Activated T-cell treated with anti-CD3 and anti-CD28 coated beads, Interleukin-2, amount 50 U/mL, for 4 hours (primary cell): ENCODE data around the gene UPF3B. TPM values are rescaled to one million over a fixed set of nuclear protein-coding genes. Genes with fewer than 3 reads are reported as not detected.
A peak's percentile ranks its signal among the peaks of the same experiment; 100 is the strongest.
"Not testable (repeated sequence)": the region's sequence is repeated elsewhere in the genome, so short reads cannot be mapped to it uniquely, and the experiment has no call there.

Source experiments
- ATAC-seq, 2 donors: fragments of 200-7000 bp; cut with Tn5 transposase; one replicate each; pipeline ENCODE4 v1.10.0; 2021
- DNase-seq: peaks from one replicate; pipeline ENCODE4 v3.0.0-alpha.2; 2020
- H3K27me3 Mint-ChIP-seq: one replicate; pipeline ENCODE4 v1.8.0; 2021; ENCODE audit warnings: low read depth, mixed read lengths
- H3K36me3 Mint-ChIP-seq: one replicate; pipeline ENCODE4 v1.8.0; 2022; ENCODE audit warnings: mixed read lengths; ENCODE audit not compliant: insufficient read depth
- H3K4me1 Mint-ChIP-seq: one replicate; pipeline ENCODE4 v1.8.0; 2021; ENCODE audit warnings: low read depth, mixed read lengths
- H3K4me3 Mint-ChIP-seq: one replicate; pipeline ENCODE4 v1.8.0; 2021; ENCODE audit warnings: mild to moderate bottlenecking, moderate library complexity, mixed read lengths
- H3K9me3 Mint-ChIP-seq: one replicate; pipeline ENCODE4 v1.8.0; 2021; ENCODE audit warnings: mixed read lengths
- total RNA-seq, 3 donors: library from RNA; stranded (reverse); gene quantifications; one replicate each; pipeline ENCODE4 v1.2.1, GENCODE V29; 2021

The UPF3B gene
- total RNA-seq, 3 donors from 2014 or later, result 14.5 to 16.5 (median 16.3) TPM

GRCh38 chrX:119871599-119872395 lies 19.0 kb upstream of the UPF3B start, which contains the start of the genes NDUFA1 and RNF113A:
Gene NDUFA1 (plus strand): TSS chrX:119871832. CDS start chrX:119871912, 80 bp downstream.
Gene RNF113A (minus strand): TSS chrX:119871733. CDS start chrX:119871613, 120 bp downstream.
- no peaks in the 10 kb centered on the region for H3K9me3 Mint-ChIP-seq
- no peaks in the 10 kb centered on the region for H3K27me3 Mint-ChIP-seq
- peaks cover 16% of the 10 kb centered on the region for H3K4me1 Mint-ChIP-seq
- ATAC-seq (peak; percentile 95 to 97), DNase-seq (peak; percentile 75)
- H3K4me3 Mint-ChIP-seq, result peak within 1 kb of the TSS; percentile 100
- H3K36me3 Mint-ChIP-seq, result no peaks in the 10 kb centered on the region

DNA sequence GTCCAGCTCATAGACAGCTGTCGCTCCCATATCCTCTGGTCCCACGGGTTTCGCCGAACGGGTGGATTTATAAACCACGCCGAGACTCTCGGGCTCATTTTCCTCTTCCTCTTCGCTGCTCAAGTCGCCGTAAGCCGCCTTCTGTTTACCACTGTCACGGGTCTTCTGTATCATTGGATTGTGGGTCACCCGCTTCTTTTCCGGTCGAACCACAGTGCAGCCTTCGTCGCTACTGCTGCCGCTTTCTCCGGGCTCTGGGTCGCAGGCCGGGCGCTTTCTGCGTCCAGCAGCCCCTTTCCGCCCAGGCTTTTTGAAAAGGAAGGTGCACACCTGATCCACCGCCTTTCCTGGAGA lies 18.5 kb upstream of the UPF3B start:
- Mint-ChIP-seq H3K9me3 (no peaks in the 10 kb centered on the region), H3K27me3 (no peaks in the 10 kb centered on the region)
- no peak for DNase-seq

DNA sequence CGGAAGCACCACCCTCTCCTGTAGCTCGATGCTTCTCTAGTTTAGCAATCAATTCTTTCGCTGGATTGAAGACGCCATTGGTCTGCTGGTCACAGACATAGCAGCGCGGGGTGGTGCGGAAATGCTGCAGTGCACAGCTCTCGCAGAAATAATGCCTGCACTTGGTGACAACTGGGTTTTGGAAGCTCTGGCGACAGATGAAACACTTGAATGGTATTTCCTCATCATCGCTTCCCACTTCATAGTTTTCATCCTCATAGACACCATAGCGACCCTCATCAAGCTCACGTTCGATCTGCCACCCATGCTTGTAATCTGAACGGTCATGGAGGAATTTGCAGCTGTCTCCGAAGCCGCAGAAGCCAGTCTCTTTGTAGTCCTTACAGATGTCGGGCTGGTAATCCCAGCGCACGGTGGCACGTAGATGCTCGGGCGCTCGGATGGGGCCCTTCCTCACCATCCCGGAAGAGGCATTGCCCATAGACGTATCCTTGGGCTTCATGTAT lies 17.9 kb upstream of the UPF3B start:
- Mint-ChIP-seq H3K9me3 (no peaks in the 10 kb centered on the region), H3K36me3 (no peaks in the 10 kb centered on the region), H3K4me1 (peaks cover 15% of the 10 kb centered on the region), H3K27me3 (no peaks in the 10 kb centered on the region), H3K4me3 (peak overlapping the region; percentile 100)
- DNase-seq, result no peak
- ATAC-seq, result peak; percentile 19 to 27

More for the DNA sequence above, 18.5 kb upstream of the UPF3B start:
- Mint-ChIP-seq H3K36me3 (no peaks in the 10 kb centered on the region), H3K4me3 (peak overlapping the region; percentile 100), H3K4me1 (peaks cover 16% of the 10 kb centered on the region)
- ATAC-seq, result peak; percentile 46 to 53

GRCh38 chrX:119853444-119853843 lies 681 bp upstream of the UPF3B start:
- peak overlapping the region; percentile 99 for H3K4me3 Mint-ChIP-seq
- DNase-seq, result no peak
- H3K9me3 Mint-ChIP-seq, result no peaks in the 10 kb centered on the region
- no peak for ATAC-seq
- no peaks in the 10 kb centered on the region for H3K27me3 Mint-ChIP-seq
- peaks cover 12% of the 10 kb centered on the region for H3K4me1 Mint-ChIP-seq
- peaks cover 3% of the 10 kb centered on the region for H3K36me3 Mint-ChIP-seq

DNA sequence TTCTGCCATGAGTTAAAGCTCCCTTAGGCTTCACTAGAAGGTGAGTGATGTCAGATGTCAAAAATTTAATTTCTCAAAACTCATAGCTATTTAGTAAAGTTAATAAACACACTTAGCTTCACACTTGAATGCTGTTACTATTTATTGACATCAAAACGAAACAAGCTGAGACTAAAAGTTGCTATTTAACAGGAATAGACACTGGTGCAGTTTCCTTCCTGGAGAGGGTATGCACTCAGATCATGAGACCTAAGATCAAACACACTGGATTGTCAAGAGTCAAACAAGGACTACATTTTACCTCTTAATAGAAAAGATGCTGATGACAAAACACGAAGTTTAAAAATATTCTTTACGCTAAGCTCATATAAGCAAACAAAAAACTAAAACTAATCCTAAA lies 18.9 kb downstream of the UPF3B start:
- peaks cover 32% of the 10 kb centered on the region for H3K36me3 Mint-ChIP-seq
- DNase-seq (no peak), ATAC-seq (no peak)
- no peaks in the 10 kb centered on the region for H3K9me3 Mint-ChIP-seq
- no peaks in the 10 kb centered on the region for H3K27me3 Mint-ChIP-seq
- H3K4me1 Mint-ChIP-seq, result no peaks in the 10 kb centered on the region
- no peak overlapping the region for H3K4me3 Mint-ChIP-seq

DNA sequence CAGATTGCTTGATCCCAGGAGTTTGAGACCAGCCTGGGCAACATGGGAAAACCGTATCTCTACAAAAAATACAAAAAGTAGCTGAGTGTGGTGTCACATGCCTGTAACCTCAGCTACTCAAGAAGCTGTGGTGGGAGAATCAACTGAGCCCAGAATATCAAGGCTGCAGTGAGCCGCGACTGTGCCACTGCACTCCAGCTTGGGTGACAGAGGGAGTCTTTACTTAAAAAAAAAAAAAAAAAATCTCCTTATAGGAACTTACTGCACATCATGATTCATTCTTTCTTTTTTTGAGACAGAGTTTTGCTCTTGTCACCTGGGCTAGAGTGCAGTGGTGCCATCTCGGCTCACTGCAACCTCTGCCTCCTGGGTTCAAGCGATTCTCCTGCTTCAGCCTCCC lies 24.3 kb downstream of the UPF3B start:
- no peak for ATAC-seq
- H3K4me1 Mint-ChIP-seq, result peaks cover 8% of the 10 kb centered on the region
- DNase-seq, result no peak
- H3K9me3 Mint-ChIP-seq, result no peaks in the 10 kb centered on the region
- H3K36me3 Mint-ChIP-seq, result peaks cover 19% of the 10 kb centered on the region
- no peaks in the 10 kb centered on the region for H3K27me3 Mint-ChIP-seq
- no peak overlapping the region for H3K4me3 Mint-ChIP-seq

DNA sequence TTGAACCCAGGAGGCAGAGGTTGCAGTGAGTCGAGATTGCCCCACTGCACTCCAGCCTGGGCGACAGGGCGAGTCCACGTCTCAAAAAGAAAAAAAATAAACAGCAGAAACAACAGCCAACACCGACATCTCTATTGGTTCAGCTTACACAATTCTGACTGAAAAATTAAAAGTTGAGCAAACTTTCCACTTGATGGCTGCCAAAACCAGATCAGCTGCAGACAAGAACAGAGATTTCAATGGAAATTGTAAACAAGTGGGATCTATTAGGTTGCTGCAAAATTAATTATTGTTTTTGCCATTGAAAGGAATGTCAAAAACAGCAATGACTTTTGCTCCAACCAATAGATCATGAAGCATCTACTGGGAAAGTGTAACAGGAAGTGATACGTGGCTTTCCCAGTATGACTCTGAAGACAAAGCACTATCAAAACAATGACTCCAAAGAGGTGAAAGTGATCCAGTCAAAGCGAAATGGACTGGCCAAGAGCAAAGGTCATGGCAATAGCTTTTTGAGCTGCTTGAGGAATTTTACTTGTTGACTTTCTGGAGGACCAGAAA lies 26.3 kb downstream of the UPF3B start:
- Mint-ChIP-seq H3K4me3 (no peak overlapping the region), H3K4me1 (peaks cover 16% of the 10 kb centered on the region), H3K27me3 (no peaks in the 10 kb centered on the region), H3K9me3 (no peaks in the 10 kb centered on the region), H3K36me3 (peaks cover 17% of the 10 kb centered on the region)
- DNase-seq (no peak), ATAC-seq (peak in 1 of 2 donors; percentile 48)

- H3K36me3 Mint-ChIP-seq, H3K9me3 Mint-ChIP-seq, H3K4me3 Mint-ChIP-seq, H3K27me3 Mint-ChIP-seq, DNase-seq, ATAC-seq: not testable (repeated sequence)
- H3K4me1 Mint-ChIP-seq, result peaks cover 21% of the 10 kb centered on the region
Observed at GRCh38 chrX:119824221-119824620, 28.5 kb downstream of the UPF3B start.

DNA sequence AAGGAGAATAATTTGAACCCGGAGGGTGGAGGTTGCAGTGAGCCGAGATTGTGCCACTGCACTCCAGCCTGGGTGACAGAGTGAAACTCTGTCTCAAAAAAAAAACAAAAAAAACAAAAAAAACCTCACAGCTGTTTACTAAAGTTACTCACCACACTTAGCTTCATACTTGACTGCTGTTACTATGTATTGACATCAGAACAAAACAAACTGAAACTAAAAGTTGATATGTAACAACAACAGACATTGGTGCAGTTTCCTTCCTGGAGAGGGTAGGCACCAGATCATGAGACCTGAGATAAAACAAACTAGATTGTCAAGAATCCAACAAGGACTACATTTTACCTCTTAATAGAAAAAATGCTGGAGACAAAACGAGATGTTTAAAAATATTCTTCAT lies 31.1 kb downstream of the UPF3B start:
- not testable (repeated sequence) for DNase-seq, H3K27me3 Mint-ChIP-seq, H3K4me3 Mint-ChIP-seq, H3K36me3 Mint-ChIP-seq, H3K9me3 Mint-ChIP-seq
- H3K4me1 Mint-ChIP-seq, result peaks cover 21% of the 10 kb centered on the region
- peak; percentile 60 to 80 for ATAC-seq

DNA sequence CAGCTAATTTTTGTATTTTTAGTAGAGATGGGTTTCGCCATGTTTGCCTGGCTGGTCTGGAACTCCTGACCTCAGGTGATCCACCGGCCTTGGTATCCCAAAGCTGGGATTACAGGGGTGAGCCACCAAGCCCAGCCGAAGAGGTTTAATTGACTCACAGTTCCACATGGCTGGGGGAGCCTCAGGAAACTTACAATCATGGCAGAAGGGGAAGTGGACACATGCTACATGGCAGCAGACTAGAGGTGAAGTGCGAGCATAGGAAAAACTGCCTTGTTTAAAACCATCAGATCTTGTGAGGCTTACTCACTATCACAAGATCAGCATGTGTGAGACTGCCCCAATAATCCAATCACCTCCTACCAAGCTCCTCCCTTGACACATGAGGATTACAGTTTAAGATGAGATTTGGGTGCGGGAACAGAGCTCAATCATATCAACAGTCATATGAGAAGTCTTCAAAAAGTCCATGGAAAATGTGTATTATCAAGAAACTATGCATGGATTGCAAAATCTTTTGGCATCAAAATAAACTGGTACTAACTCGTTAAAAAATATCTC lies 35.6 kb downstream of the UPF3B start:
- Mint-ChIP-seq H3K4me3 (no peak overlapping the region), H3K4me1 (peaks cover 13% of the 10 kb centered on the region), H3K9me3 (no peaks in the 10 kb centered on the region), H3K36me3 (no peaks in the 10 kb centered on the region), H3K27me3 (no peaks in the 10 kb centered on the region)
- no peak for ATAC-seq
- no peak for DNase-seq

GRCh38 chrX:119816300-119816699 lies 36.5 kb downstream of the UPF3B start:
- H3K9me3 Mint-ChIP-seq, result no peaks in the 10 kb centered on the region
- H3K27me3 Mint-ChIP-seq, result no peaks in the 10 kb centered on the region
- no peak for DNase-seq
- no peaks in the 10 kb centered on the region for H3K36me3 Mint-ChIP-seq
- no peak overlapping the region for H3K4me3 Mint-ChIP-seq
- ATAC-seq, result no peak
- peaks cover 7% of the 10 kb centered on the region for H3K4me1 Mint-ChIP-seq

DNA sequence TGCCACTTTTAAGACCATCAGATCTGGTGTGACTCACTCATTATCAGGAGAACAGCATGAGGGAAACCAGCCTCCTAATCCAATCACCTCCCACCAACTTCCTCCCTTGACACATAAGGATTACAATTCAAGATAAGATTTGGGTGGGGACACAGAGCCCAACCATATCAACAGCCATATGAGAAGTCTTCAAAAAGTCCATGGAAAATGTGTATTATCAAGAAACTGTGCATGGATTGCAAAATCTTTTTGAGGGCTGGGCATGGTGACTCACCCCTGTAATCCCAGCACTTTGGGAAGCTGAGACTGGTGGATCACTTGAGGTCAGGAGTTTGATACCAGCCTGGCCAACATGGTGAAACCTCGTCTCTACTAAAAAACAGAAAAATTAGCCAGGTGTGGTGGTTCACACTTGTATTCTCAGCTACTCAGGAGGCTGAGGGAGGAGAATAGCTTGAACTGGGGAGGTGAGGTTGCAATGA lies 43.5 kb downstream of the UPF3B start:
- no peaks in the 10 kb centered on the region for H3K9me3 Mint-ChIP-seq
- H3K27me3 Mint-ChIP-seq, result no peaks in the 10 kb centered on the region
- H3K36me3 Mint-ChIP-seq, result peaks cover 5% of the 10 kb centered on the region
- no peak for DNase-seq
- H3K4me1 Mint-ChIP-seq, result no peaks in the 10 kb centered on the region
- no peak for ATAC-seq
- no peak overlapping the region for H3K4me3 Mint-ChIP-seq

- H3K36me3 Mint-ChIP-seq, DNase-seq, ATAC-seq, H3K4me1 Mint-ChIP-seq, H3K27me3 Mint-ChIP-seq, H3K9me3 Mint-ChIP-seq, H3K4me3 Mint-ChIP-seq: not testable (repeated sequence)
Observed at GRCh38 chrX:119808461-119808860, 44.3 kb downstream of the UPF3B start.

- Mint-ChIP-seq H3K36me3 (peaks cover 10% of the 10 kb centered on the region), H3K9me3 (no peaks in the 10 kb centered on the region), H3K27me3 (no peaks in the 10 kb centered on the region), H3K4me1 (no peaks in the 10 kb centered on the region), H3K4me3 (no peak overlapping the region)
- DNase-seq (no peak), ATAC-seq (no peak)
Observed at GRCh38 chrX:119802546-119802945, 50.2 kb downstream of the UPF3B start.
